Measurements from ENCODE around the gene FSTL4.

The FSTL4 gene

DNA sequence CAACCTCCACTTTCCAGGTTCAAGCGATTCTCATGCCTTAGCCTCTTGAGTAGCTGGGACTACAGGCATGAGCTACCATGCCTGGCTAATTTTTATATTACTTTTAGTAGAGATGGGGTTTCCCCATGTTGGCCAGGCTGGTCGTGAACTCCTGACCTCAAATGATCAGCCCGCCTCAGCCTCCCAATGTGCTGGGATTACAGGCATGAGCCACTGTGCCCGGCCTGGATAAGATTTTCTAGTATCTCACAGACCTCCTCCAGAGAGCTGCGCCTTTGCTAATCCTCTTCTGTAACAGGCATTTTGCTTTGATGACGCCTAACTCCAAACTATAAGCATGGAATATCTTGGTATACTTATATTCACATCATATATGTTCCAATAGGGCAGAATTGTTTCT is 99.4 kb downstream of the FSTL4 start:
- Histone ChIP-seq H3K4me1 (ENCODE audit: insufficient read depth, poor library complexity, severe bottlenecking) (no peaks in the 10 kb centered on the region), H3K27me3 (ENCODE audit: insufficient read depth, poor library complexity, severe bottlenecking) (peaks cover 7% of the 10 kb centered on the region), H3K27ac (ENCODE audit: poor library complexity, severe bottlenecking) (no peak overlapping the region), H3K36me3 (ENCODE audit: low read depth) (no peaks in the 10 kb centered on the region), H3K4me3 (ENCODE audit: severe bottlenecking) (no peak overlapping the region), H3K9me3 (ENCODE audit: severe bottlenecking) (no peaks in the 10 kb centered on the region)
- TF ChIP-seq, protein P1, sequence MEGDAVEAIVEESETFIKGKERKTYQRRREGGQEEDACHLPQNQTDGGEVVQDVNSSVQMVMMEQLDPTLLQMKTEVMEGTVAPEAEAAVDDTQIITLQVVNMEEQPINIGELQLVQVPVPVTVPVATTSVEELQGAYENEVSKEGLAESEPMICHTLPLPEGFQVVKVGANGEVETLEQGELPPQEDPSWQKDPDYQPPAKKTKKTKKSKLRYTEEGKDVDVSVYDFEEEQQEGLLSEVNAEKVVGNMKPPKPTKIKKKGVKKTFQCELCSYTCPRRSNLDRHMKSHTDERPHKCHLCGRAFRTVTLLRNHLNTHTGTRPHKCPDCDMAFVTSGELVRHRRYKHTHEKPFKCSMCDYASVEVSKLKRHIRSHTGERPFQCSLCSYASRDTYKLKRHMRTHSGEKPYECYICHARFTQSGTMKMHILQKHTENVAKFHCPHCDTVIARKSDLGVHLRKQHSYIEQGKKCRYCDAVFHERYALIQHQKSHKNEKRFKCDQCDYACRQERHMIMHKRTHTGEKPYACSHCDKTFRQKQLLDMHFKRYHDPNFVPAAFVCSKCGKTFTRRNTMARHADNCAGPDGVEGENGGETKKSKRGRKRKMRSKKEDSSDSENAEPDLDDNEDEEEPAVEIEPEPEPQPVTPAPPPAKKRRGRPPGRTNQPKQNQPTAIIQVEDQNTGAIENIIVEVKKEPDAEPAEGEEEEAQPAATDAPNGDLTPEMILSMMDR (IDR thresholded peaks at IDR 0.05; ENCODE audit: poor library complexity, severe bottlenecking), result no peak
- DNase-seq (ENCODE audit: low spot score) (no peak), ATAC-seq (ENCODE audit: low read depth) (no peak)

DNA sequence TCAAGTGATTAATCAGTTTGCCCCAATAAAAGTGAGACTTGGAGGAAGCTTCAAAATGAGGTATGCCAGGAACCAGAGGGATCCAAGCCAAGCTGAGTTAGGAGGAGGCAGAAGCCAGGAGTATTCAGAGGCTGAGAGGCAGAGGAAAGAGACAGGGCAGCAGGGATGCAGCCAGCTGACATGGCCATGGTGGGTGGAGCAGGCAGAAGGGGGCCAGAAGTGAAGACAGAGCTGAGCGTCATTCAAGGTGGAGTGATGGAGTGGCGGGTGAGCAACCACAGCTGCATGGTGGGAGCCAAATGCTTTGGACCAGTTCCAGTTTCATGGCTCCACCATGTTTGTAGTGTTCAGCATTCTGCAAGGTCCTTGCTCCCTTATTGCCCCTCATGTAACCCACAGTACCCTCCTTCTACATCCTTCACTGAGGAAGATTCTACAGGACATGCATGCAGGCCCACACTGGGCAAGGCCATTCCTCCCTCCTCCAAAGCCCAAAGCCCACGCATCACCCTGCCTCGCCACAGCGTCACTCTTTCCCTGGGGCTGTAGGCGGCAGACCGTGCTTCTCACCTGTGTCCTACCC is 100.6 kb downstream of the FSTL4 start:
- DNase-seq (ENCODE audit: low spot score) (no peak), ATAC-seq (ENCODE audit: low read depth) (no peak)
- TF ChIP-seq, protein P1 (IDR thresholded peaks at IDR 0.05; ENCODE audit: poor library complexity, severe bottlenecking), result no peak
- Histone ChIP-seq H3K36me3 (ENCODE audit: low read depth) (no peaks in the 10 kb centered on the region), H3K27me3 (ENCODE audit: insufficient read depth, poor library complexity, severe bottlenecking) (peaks cover 7% of the 10 kb centered on the region), H3K4me3 (ENCODE audit: severe bottlenecking) (no peak overlapping the region), H3K27ac (ENCODE audit: poor library complexity, severe bottlenecking) (no peak overlapping the region), H3K9me3 (ENCODE audit: severe bottlenecking) (no peaks in the 10 kb centered on the region), H3K4me1 (ENCODE audit: insufficient read depth, poor library complexity, severe bottlenecking) (no peaks in the 10 kb centered on the region)

DNA sequence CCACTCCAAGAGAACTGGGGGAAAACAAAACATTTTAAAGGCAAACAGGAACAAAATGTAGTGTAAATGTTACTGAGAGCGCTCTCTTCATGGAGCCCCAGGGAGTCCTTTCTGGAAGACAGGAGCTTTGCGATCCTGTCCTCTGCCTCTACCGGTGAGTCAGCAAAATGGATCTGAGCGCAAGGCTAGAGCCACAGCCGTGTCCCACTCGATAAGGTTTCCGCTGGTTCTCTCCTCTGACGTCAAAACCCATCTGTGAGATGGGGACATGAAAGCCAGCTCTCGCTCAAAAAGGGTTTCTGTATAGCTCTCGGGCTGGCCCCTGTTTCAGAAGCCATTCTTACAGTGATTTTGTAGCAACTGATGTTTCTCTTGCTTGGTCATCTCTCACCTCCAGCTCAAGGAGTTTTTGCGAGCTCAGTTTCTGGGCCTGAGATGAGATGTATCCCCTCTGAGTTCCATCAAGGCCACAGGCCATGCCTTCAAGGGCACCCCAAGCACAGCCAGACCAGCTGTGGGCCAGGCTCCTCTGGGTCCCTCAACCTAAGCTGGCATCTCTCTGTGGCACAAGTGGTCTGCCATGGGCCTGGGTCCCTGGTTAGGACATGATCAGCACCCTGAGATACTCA is 101.6 kb downstream of the FSTL4 start:
- Histone ChIP-seq H3K4me1 (ENCODE audit: insufficient read depth, poor library complexity, severe bottlenecking) (no peaks in the 10 kb centered on the region), H3K27me3 (ENCODE audit: insufficient read depth, poor library complexity, severe bottlenecking) (peaks cover 3% of the 10 kb centered on the region), H3K27ac (ENCODE audit: poor library complexity, severe bottlenecking) (no peak overlapping the region), H3K4me3 (ENCODE audit: severe bottlenecking) (no peak overlapping the region), H3K36me3 (ENCODE audit: low read depth) (no peaks in the 10 kb centered on the region), H3K9me3 (ENCODE audit: severe bottlenecking) (no peaks in the 10 kb centered on the region)
- no peak for DNase-seq (ENCODE audit: low spot score)
- no peak for ATAC-seq (ENCODE audit: low read depth)
- TF ChIP-seq, protein P1 (IDR thresholded peaks at IDR 0.05; ENCODE audit: poor library complexity, severe bottlenecking), result no peak

GRCh38 chr5:133509742-133510079 is 102.6 kb downstream of the FSTL4 start:
- DNase-seq (ENCODE audit: low spot score) (no peak), ATAC-seq (ENCODE audit: low read depth) (no peak)
- Histone ChIP-seq H3K4me1 (ENCODE audit: insufficient read depth, poor library complexity, severe bottlenecking) (no peaks in the 10 kb centered on the region), H3K36me3 (ENCODE audit: low read depth) (no peaks in the 10 kb centered on the region), H3K27me3 (ENCODE audit: insufficient read depth, poor library complexity, severe bottlenecking) (no peaks in the 10 kb centered on the region), H3K9me3 (ENCODE audit: severe bottlenecking) (no peaks in the 10 kb centered on the region), H3K27ac (ENCODE audit: poor library complexity, severe bottlenecking) (no peak overlapping the region), H3K4me3 (ENCODE audit: severe bottlenecking) (no peak overlapping the region)
- TF ChIP-seq, protein P1 (IDR thresholded peaks at IDR 0.05; ENCODE audit: poor library complexity, severe bottlenecking), result no peak

Measured in RWPE2 (cell line).